OCI-LY7 (cell line): ENCODE data around the gene CAMK2N2. TPM values are rescaled to one million over a fixed set of nuclear protein-coding genes. Genes with fewer than 3 reads are reported as not detected.

Experiments used
- BruUV-seq: library from RNA; stranded (reverse); fragments of 400-500 nt; replicated peaks from 2 replicates; lab custom pipeline; 2021; lab: Mats Ljungman, UMichigan
- CTCF ChIA-PET: fragments of 300-600 bp; sonication (Branson Sonifier 250); formaldehyde crosslinking; loops from one replicate; lab custom pipeline; 2022; ENCODE audit warnings: antibody characterized with exemption; ENCODE audit not compliant: unreplicated experiment; lab: Charles Lee
- POLR2A ChIA-PET: fragments of 300-600 bp; sonication (Branson Sonifier 250); formaldehyde crosslinking; loops from one replicate; lab custom pipeline; 2022; ENCODE audit warnings: antibody characterized with exemption; lab: Charles Lee
- DNase-seq: peaks from one replicate; pipeline ENCODE4 v3.0.0-alpha.2; 2015; ENCODE audit warnings: low spot score
- H2AFZ ChIP-seq: fragments of 200-600 bp; sonication (generic), shearing (Covaris generic); 2 replicates; pipeline ENCODE4 v1.6.1; 2014; ENCODE audit warnings: mild to moderate bottlenecking, antibody characterized with exemption, low read length, moderate library complexity
- H3K27ac ChIP-seq: fragments of 200-600 bp; sonication (generic); 2 replicates; pipeline ENCODE4 v1.5.1; 2014; ENCODE audit warnings: mixed run types, low read depth, mild to moderate bottlenecking, moderate library complexity, low read length, inconsistent platforms; ENCODE audit not compliant: poor library complexity, severe bottlenecking
- H3K36me3 ChIP-seq: fragments of 200-600 bp; sonication (generic); 2 replicates; pipeline ENCODE4 v1.6.1; 2014; ENCODE audit warnings: mild to moderate bottlenecking, antibody characterized with exemption, low read length, moderate library complexity, mixed read lengths; ENCODE audit not compliant: insufficient read depth
- H3K4me1 ChIP-seq: fragments of 200-600 bp; sonication (generic); 2 replicates; pipeline ENCODE4 v1.5.1; 2014; ENCODE audit warnings: mild to moderate bottlenecking, low read length; ENCODE audit not compliant: insufficient read depth, poor library complexity, severe bottlenecking
- H3K4me2 ChIP-seq: fragments of 200-600 bp; sonication (generic); 2 replicates; pipeline ENCODE4 v1.6.1; 2014; ENCODE audit warnings: mild to moderate bottlenecking, low read length
- H3K4me3 ChIP-seq: fragments of 200-600 bp; sonication (generic); 2 replicates; pipeline ENCODE4 v1.5.1; 2014; ENCODE audit warnings: mild to moderate bottlenecking, low read depth, low read length; ENCODE audit not compliant: poor library complexity, severe bottlenecking
- H3K79me2 ChIP-seq: fragments of 200-600 bp; sonication (generic); 2 replicates; pipeline ENCODE4 v1.6.1; 2016; ENCODE audit warnings: low read depth, mild to moderate bottlenecking, low read length, moderate library complexity, mixed read lengths; ENCODE audit not compliant: insufficient read depth
- H3K9me2 ChIP-seq: fragments of 200-600 bp; sonication (generic); 2 replicates; pipeline ENCODE4 v1.6.1; 2016; ENCODE audit warnings: mild to moderate bottlenecking, low read length, mixed read lengths; ENCODE audit not compliant: insufficient read depth
- H3K9me3 ChIP-seq: fragments of 200-600 bp; sonication (generic); 2 replicates; pipeline ENCODE4 v1.6.1; 2014; ENCODE audit warnings: mild to moderate bottlenecking, mixed run types, low read length, mixed read lengths
- H4K20me1 ChIP-seq: fragments of 200-600 bp; sonication (generic); 2 replicates; pipeline ENCODE4 v1.6.1; 2014; ENCODE audit warnings: mild to moderate bottlenecking, antibody characterized with exemption, low read length, moderate library complexity, mixed read lengths; ENCODE audit not compliant: insufficient read depth
- CTCF ChIP-seq: fragments of 200-600 bp; sonication (generic); conservative IDR thresholded peaks from 2 replicates; pipeline ENCODE4 v1.5.1; 2014; ENCODE audit warnings: mild to moderate bottlenecking, antibody characterized with exemption, low read length, moderate library complexity, mixed read lengths
- EZH2phosphoT487 ChIP-seq: fragments of 200-600 bp; sonication (generic); IDR thresholded peaks from 2 replicates; pipeline ENCODE4 v1.6.1; 2018; ENCODE audit warnings: low read depth, borderline replicate concordance, mild to moderate bottlenecking, mixed run types, antibody characterized with exemption, low read length, moderate library complexity, mixed read lengths
- intact Hi-C: fragments of 100-400 bp; cut with micrococcal nuclease; formaldehyde crosslinking; loops from one replicate; pipeline ENCODE4 v1.10.0; 2022; ENCODE audit not compliant: unreplicated experiment
- total RNA-seq, 2 experiments: library from RNA; depleted of rRNA in 1 of 2; stranded (reverse); fragments of >200 nt in 1 of 2; shearing (Covaris generic) in 1 of 2; gene quantifications; 2 replicates each; pipeline ENCODE4 v1.2.3, GENCODE V29; 2014 to 2022

CAMK2N2 gene
- total RNA-seq, 2 experiments from 2014 or later = not detected

- peak overlapping the region; percentile 62 for H3K4me3 ChIP-seq
- POLR2A ChIA-PET = interaction anchor here (0.6 kb wide), 1 partner anchor 107 kb away, joined by 3 read pairs; no protein-coding TSS in a partner anchor
- no peak overlapping the region for H3K27ac ChIP-seq
- no TSS peak for BruUV-seq
- H3K79me2 ChIP-seq = no peaks in the 10 kb centered on the region
- peaks cover 3% of the 10 kb centered on the region for H3K4me1 ChIP-seq
- no peaks in the 10 kb centered on the region for H4K20me1 ChIP-seq
- no peaks in the 10 kb centered on the region for H3K36me3 ChIP-seq
- H3K9me3 ChIP-seq = no peaks in the 10 kb centered on the region
- H3K9me2 ChIP-seq = no peaks in the 10 kb centered on the region
- CTCF ChIA-PET = no interaction called here
- H3K4me2 ChIP-seq = peak overlapping the region; percentile 80
- intact Hi-C loops = no loop called here
- TF ChIP-seq CTCF (no peak), EZH2phosphoT487 (no peak)
- no peak for DNase-seq
- H2AFZ ChIP-seq = no peak overlapping the region
Measured at GRCh38 chr3:184261854-184262763, 756 bp upstream of the CAMK2N2 start.

- intact Hi-C loops = no loop called here
- POLR2A ChIA-PET = interaction anchor here (0.6 kb wide), 1 partner anchor 9 kb away, joined by 3 read pairs; no protein-coding TSS in a partner anchor
- Histone ChIP-seq H3K9me2 (no peaks in the 10 kb centered on the region), H3K36me3 (no peaks in the 10 kb centered on the region), H4K20me1 (no peaks in the 10 kb centered on the region), H3K9me3 (no peaks in the 10 kb centered on the region), H3K27ac (no peak overlapping the region), H3K4me1 (peaks cover 3% of the 10 kb centered on the region), H2AFZ (no peak overlapping the region), H3K4me3 (peak overlapping the region; percentile 53), H3K79me2 (no peaks in the 10 kb centered on the region), H3K4me2 (peak overlapping the region; percentile 80)
- TF ChIP-seq CTCF (no peak), EZH2phosphoT487 (0 out of 2 replicates have a peak, but pooled peaks have one; percentile 46)
- BruUV-seq = no TSS peak
- no peak for DNase-seq
- CTCF ChIA-PET = interaction anchor here (0.6 kb wide), 1 partner anchor 243 kb away, joined by 3 read pairs; no protein-coding TSS in a partner anchor
Measured at GRCh38 chr3:184260724-184261269, 556 bp downstream of the CAMK2N2 start.
